ENCODE data around the gene ARG2. TPM values are rescaled to one million over a fixed set of nuclear protein-coding genes. Genes with fewer than 3 reads are reported as not detected.
"Not testable (repeated sequence)": the region's sequence is repeated elsewhere in the genome, so short reads cannot be mapped to it uniquely, and the experiment has no call there.

The ARG2 gene
- total RNA-seq, 1 experiment from 2014 or later: 35.2 TPM

GRCh38 chr14:67589204-67589770 is 30.4 kb upstream of the ARG2 start:
- no peaks in the 10 kb centered on the region for H3K79me1 ChIP-seq (ENCODE audit: insufficient read depth, low read depth, low read length, poor library complexity, severe bottlenecking)
- Mint-ChIP-seq H3K4me3 (no peak overlapping the region), H3K9me3 (no peaks in the 10 kb centered on the region), H3K4me1 (no peaks in the 10 kb centered on the region), H3K27ac (no peak overlapping the region), H3K36me3 (ENCODE audit: insufficient read depth in 1 of 3, low read depth in 3 of 3) (peaks cover 2 to 55% (median 13%) of the 10 kb centered on the region in 3 experiments; a peak in 6 of 7 replicates), H3K27me3 (ENCODE audit: low read depth) (no peaks in the 10 kb centered on the region)
- no peak overlapping the region for H3T11ph ChIP-seq (ENCODE audit: low read length)
- no peaks in the 10 kb centered on the region for H3K23me2 ChIP-seq (ENCODE audit: insufficient read length, low read depth, low read length, poor library complexity, severe bottlenecking)
- no peak overlapping the region for H3K23ac ChIP-seq (ENCODE audit: insufficient read length, low read depth, low read length)
- H3K4ac ChIP-seq (ENCODE audit: low read depth, low read length): no peak overlapping the region
- WGBS (ENCODE audit: extremely low coverage, insufficient read length, low lambda C conversion rate): no CpG with 5 or more reads among the region's 2 CpGs
- no peak overlapping the region for H3K18ac ChIP-seq (ENCODE audit: insufficient read length, low read depth, low read length)
- H4K8ac ChIP-seq (replicated peaks; ENCODE audit: insufficient read length, low read depth, low read length): no peak overlapping the region
- no peak overlapping the region for H2AK5ac ChIP-seq (ENCODE audit: insufficient read length, low read length)
- no peak overlapping the region for H3K9ac ChIP-seq (ENCODE audit: extremely low read depth, insufficient read length, low read length)
- no peak overlapping the region for H4K5ac ChIP-seq (ENCODE audit: insufficient read length, low read depth, low read length)
- no peak overlapping the region for H2BK20ac ChIP-seq (ENCODE audit: low read depth, low read length, poor library complexity, severe bottlenecking)
- no peak overlapping the region for H3K27ac ChIP-seq (ENCODE audit: insufficient read length, low read depth, low read length)
- H4K91ac ChIP-seq (ENCODE audit: insufficient read length, low read depth, low read length): no peak overlapping the region
- no peak overlapping the region for H3K56ac ChIP-seq (ENCODE audit: insufficient read length, low read depth, low read length)
- no peak overlapping the region for H2BK12ac ChIP-seq (ENCODE audit: insufficient read length, low read depth, low read length)
- no peaks in the 10 kb centered on the region for H3K4me1 ChIP-seq (ENCODE audit: insufficient read depth, low read length)
- H2BK120ac ChIP-seq (ENCODE audit: low read depth, low read length, poor library complexity, severe bottlenecking): no peak overlapping the region
- no peak for DNase-seq
- H2AFZ ChIP-seq (ENCODE audit: low read length): no peak overlapping the region
- H3K9me3 ChIP-seq (ENCODE audit: control insufficient read depth, low read depth, low read length): no peaks in the 10 kb centered on the region
- no peaks in the 10 kb centered on the region for H3K79me2 ChIP-seq (ENCODE audit: insufficient read depth, low read length)
- no peaks in the 10 kb centered on the region for H3K27me3 ChIP-seq (ENCODE audit: insufficient read depth, low read length)
- H3K4me2 ChIP-seq (ENCODE audit: insufficient read depth, insufficient read length, low read length): no peak overlapping the region
- H4K20me1 ChIP-seq (ENCODE audit: control insufficient read depth, insufficient read depth, insufficient read length): no peaks in the 10 kb centered on the region
- no peak overlapping the region for H2BK5ac ChIP-seq (ENCODE audit: insufficient read length, low read length)
- no peak for TF ChIP-seq CTCF (conservative IDR thresholded peaks at IDR 0.05)
- H3K14ac ChIP-seq (ENCODE audit: insufficient read depth, low read length): no peak overlapping the region
- no peak overlapping the region for H2BK15ac ChIP-seq (ENCODE audit: low read depth, low read length)

- not testable (repeated sequence) for H3K27ac Mint-ChIP-seq; H2BK15ac ChIP-seq (ENCODE audit: low read depth, low read length); H3K56ac ChIP-seq (ENCODE audit: insufficient read length, low read depth, low read length); H3K27me3 Mint-ChIP-seq (ENCODE audit: low read depth); H3K4me1 ChIP-seq (ENCODE audit: insufficient read depth, low read length); H2AFZ ChIP-seq (ENCODE audit: low read length); H3K4me3 Mint-ChIP-seq; H3K4me1 Mint-ChIP-seq; H3K14ac ChIP-seq (ENCODE audit: insufficient read depth, low read length); H2BK120ac ChIP-seq (ENCODE audit: low read depth, low read length, poor library complexity, severe bottlenecking); H3K79me2 ChIP-seq (ENCODE audit: insufficient read depth, low read length); H3K4ac ChIP-seq (ENCODE audit: low read depth, low read length); H2AK5ac ChIP-seq (ENCODE audit: insufficient read length, low read length); H3K27ac ChIP-seq (ENCODE audit: insufficient read length, low read depth, low read length); H4K20me1 ChIP-seq (ENCODE audit: control insufficient read depth, insufficient read depth, insufficient read length); H4K8ac ChIP-seq (replicated peaks; ENCODE audit: insufficient read length, low read depth, low read length); H3K18ac ChIP-seq (ENCODE audit: insufficient read length, low read depth, low read length); H4K91ac ChIP-seq (ENCODE audit: insufficient read length, low read depth, low read length); H2BK5ac ChIP-seq (ENCODE audit: insufficient read length, low read length); H3K9me3 Mint-ChIP-seq; H3K23me2 ChIP-seq (ENCODE audit: insufficient read length, low read depth, low read length, poor library complexity, severe bottlenecking); H3K27me3 ChIP-seq (ENCODE audit: insufficient read depth, low read length); H3K4me2 ChIP-seq (ENCODE audit: insufficient read depth, insufficient read length, low read length); H4K5ac ChIP-seq (ENCODE audit: insufficient read length, low read depth, low read length); H2BK20ac ChIP-seq (ENCODE audit: low read depth, low read length, poor library complexity, severe bottlenecking); DNase-seq; H3K23ac ChIP-seq (ENCODE audit: insufficient read length, low read depth, low read length); H3T11ph ChIP-seq (ENCODE audit: low read length); H3K79me1 ChIP-seq (ENCODE audit: insufficient read depth, low read depth, low read length, poor library complexity, severe bottlenecking); H3K9me3 ChIP-seq (ENCODE audit: control insufficient read depth, low read depth, low read length); H3K9ac ChIP-seq (ENCODE audit: extremely low read depth, insufficient read length, low read length); H2BK12ac ChIP-seq (ENCODE audit: insufficient read length, low read depth, low read length)
- no CpG with 5 or more reads among the region's 1 CpG for WGBS (ENCODE audit: extremely low coverage, insufficient read length, low lambda C conversion rate)
- peaks cover 2 to 30% (median 3%) of the 10 kb centered on the region in 3 experiments; a peak in 5 of 7 replicates for H3K36me3 Mint-ChIP-seq (ENCODE audit: insufficient read depth in 1 of 3, low read depth in 3 of 3)
These were observed 26.1 kb upstream of the ARG2 start for GRCh38 chr14:67593650-67594049.
